B cell (primary cell): ENCODE results near the gene FCSK.

Source experiments
- CTCF ChIP-seq: fragments of 200-600 bp; IDR thresholded peaks from one replicate; pipeline ENCODE4 v1.8.0; 2022; ENCODE audit warnings: antibody characterized with exemption, mild to moderate bottlenecking
- EZH2 ChIP-seq: IDR thresholded peaks from 2 replicates; pipeline ENCODE4 v1.6.1; 2012; ENCODE audit warnings: borderline replicate concordance, low read depth, mild to moderate bottlenecking, moderate library complexity, low read length; ENCODE audit not compliant: insufficient read depth, poor library complexity, severe bottlenecking

DNA sequence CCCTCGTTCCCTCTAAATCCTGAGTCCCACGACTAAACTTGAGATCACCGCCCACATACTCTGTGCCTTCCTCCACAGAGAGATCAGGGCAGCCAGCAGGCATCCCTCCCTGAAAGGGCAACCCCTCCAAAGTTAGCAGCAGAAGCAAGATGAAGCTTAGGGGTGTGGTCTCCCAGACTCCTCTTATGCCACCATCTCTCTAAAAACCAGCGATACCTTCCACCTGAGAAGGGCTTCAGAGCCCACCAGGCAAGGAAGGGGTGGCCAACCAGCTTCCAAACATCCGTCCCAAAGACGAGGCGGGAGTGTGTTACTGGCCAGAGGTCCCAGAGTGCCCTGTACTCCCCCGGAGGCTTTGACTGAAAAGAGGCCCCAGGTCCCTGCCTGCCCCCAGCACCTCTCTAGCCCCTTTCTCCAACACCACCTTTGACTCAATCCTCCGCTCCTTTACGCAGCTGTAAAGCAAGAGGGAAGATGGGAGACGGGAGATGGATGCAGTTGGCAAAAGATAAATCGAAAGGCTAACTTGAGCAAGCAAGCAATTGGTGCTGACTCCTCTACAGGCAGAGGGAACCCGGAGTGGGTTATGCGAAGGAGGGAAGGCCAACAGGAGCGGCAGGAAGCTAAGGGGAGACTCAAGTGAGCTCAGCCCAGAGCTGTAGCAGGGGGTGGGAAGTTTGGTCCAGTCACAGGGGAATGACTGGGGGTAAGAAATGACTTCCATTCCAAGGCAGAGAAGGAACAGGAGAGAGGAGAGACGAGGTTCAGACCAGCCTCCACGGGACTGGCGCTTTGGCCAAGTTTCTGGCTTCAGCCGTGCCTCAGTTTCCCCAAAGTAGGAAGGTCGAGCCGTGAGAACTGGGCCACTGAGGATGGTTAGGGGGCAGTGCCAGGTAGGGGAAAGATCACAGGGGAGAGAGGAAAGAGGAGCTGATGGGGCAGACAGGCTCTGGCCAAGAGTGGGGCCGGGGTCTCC is 16.5 kb upstream of the FCSK start:
- no peak for TF ChIP-seq CTCF
- no peak for TF ChIP-seq EZH2
